K562 (cell line): Measurements from ENCODE around the gene MIX23. TPM values are rescaled to one million over a fixed set of nuclear protein-coding genes. Genes with fewer than 3 reads are reported as not detected.

ENCODE experiments used
- ATAC-seq: fragments of 200-7000 bp; cut with Tn5 transposase; 3 replicates; pipeline ENCODE4 v1.9.1; 2020; ENCODE audit warnings: moderate library complexity
- BruUV-seq: library from RNA; stranded (reverse); fragments of 400-500 nt; replicated peaks from 2 replicates; lab custom pipeline; 2021; lab: Mats Ljungman, UMichigan
- CTCF ChIA-PET: fragments of 300-600 bp; formaldehyde crosslinking; extraction: SDS; loops from one replicate; lab custom pipeline; 2021; ENCODE audit warnings: low intra/inter-chr PET ratio; lab: Yijun Ruan, JAX
- POLR2A ChIA-PET: fragments of 300-600, 350-650 bp; sonication (Branson Sonifier 250); formaldehyde crosslinking; extraction: SDS; loops from one replicate; lab custom pipeline; 2021; ENCODE audit warnings: antibody characterized with exemption, inconsistent platforms; lab: Yijun Ruan, JAX
- DNase-seq, 4 experiments: peaks; one replicate each; pipeline versions ENCODE4 v3.0.0 to v3.0.0-alpha.2; 2011 to 2018; ENCODE audit warnings: low spot score in 3 of 4, mixed read lengths in 3 of 4; ENCODE audit errors: extremely low read depth in 1 of 4
- FAIRE-seq: peaks from 2 replicates; lab custom pipeline; 2011; peaks lifted over from hg19 to GRCh38; lab: Jason Lieb, UNC
- H2AFZ ChIP-seq: 2 replicates; pipeline ENCODE4 v1.6.0; 2011; ENCODE audit warnings: low read depth, low read length, control low read depth, inconsistent platforms
- H3K27ac ChIP-seq: fragments of 200-600 bp; 3 replicates; pipeline ENCODE4 v1.8.0; 2011; ENCODE audit warnings: low read depth, mild to moderate bottlenecking, control low read depth, inconsistent platforms, low read length, moderate library complexity, mixed read lengths; ENCODE audit errors: extremely low read depth
- H3K27me3 ChIP-seq, 2 experiments: fragments of 300-600 bp in 1 of 2; 2 replicates in 1 of 2; 3 replicates in 1 of 2; pipeline versions ENCODE4 v1.6.0 to v1.8.0; 2011; ENCODE audit warnings: inconsistent platforms in 2 of 2, low read length in 2 of 2, mild to moderate bottlenecking in 1 of 2, mixed read lengths in 1 of 2, moderate library complexity in 1 of 2; ENCODE audit not compliant: control insufficient read depth in 2 of 2, insufficient read depth in 2 of 2
- H3K36me3 ChIP-seq: fragments of 300-600 bp; 3 replicates; pipeline ENCODE4 v1.8.0; 2011; ENCODE audit warnings: mild to moderate bottlenecking, low read length, inconsistent platforms; ENCODE audit not compliant: control insufficient read depth, insufficient read depth
- H3K4me1 ChIP-seq, 2 experiments: fragments of 200-600 bp in 1 of 2; replicated peaks in 1 of 2; 2 replicates in 1 of 2; 3 replicates in 1 of 2; pipeline versions ENCODE4 v1.5.1 to v1.8.0; 2011; ENCODE audit warnings: inconsistent platforms in 2 of 2, low read length in 2 of 2, mild to moderate bottlenecking in 1 of 2, mixed read lengths in 1 of 2, moderate library complexity in 1 of 2; ENCODE audit not compliant: control insufficient read depth in 2 of 2, insufficient read depth in 2 of 2
- H3K4me2 ChIP-seq: 2 replicates; pipeline ENCODE4 v1.6.1; 2011; ENCODE audit warnings: low read length, control low read depth, inconsistent platforms, mixed read lengths; ENCODE audit not compliant: insufficient read depth
- H3K4me3 ChIP-seq: fragments of 200-600 bp; sonication (generic), shearing (Covaris generic); 2 replicates; pipeline ENCODE4 v1.5.1; 2016; ENCODE audit warnings: control low read depth, inconsistent platforms
- H3K79me2 ChIP-seq: fragments of 200-600 bp; 3 replicates; pipeline ENCODE4 v1.8.0; 2011; ENCODE audit warnings: low read length, inconsistent platforms; ENCODE audit not compliant: control insufficient read depth, insufficient read depth
- H3K9ac ChIP-seq, 2 experiments: 2 replicates each; pipeline versions ENCODE4 v1.6.0 to v1.6.1; 2011; ENCODE audit warnings: low read depth in 2 of 2, low read length in 2 of 2, control low read depth in 1 of 2, inconsistent platforms in 1 of 2, mild to moderate bottlenecking in 1 of 2, mixed read lengths in 1 of 2; ENCODE audit not compliant: insufficient read depth in 1 of 2
- H3K9me1 ChIP-seq: one replicate; pipeline ENCODE4 v1.6.0; 2011; ENCODE audit warnings: inconsistent platforms, mild to moderate bottlenecking, low read length, moderate library complexity; ENCODE audit not compliant: control insufficient read depth, insufficient read depth
- H3K9me3 ChIP-seq: replicated peaks from 2 replicates; pipeline ENCODE4 v1.5.1; 2011; ENCODE audit warnings: low read depth, low read length, inconsistent platforms; ENCODE audit not compliant: control insufficient read depth, insufficient read depth
- H4K20me1 ChIP-seq: replicated peaks from 2 replicates; pipeline ENCODE4 v1.6.1; 2011; ENCODE audit warnings: low read length, inconsistent platforms, mixed read lengths; ENCODE audit not compliant: control insufficient read depth, insufficient read depth
- C11orf30 ChIP-seq: fragments of 450-650 bp; IDR thresholded peaks from 2 replicates; pipeline ENCODE4 v1.6.1; 2016; ENCODE audit warnings: low read depth, mild to moderate bottlenecking
- CAMTA2 ChIP-seq: fragments of 250-450 bp; sonication (Bioruptor Pico); conservative IDR thresholded peaks from 2 replicates; pipeline ENCODE4 v1.5.1; 2022
- DPF2 ChIP-seq: fragments of 450-650 bp; IDR thresholded peaks from 2 replicates; pipeline ENCODE4 v1.6.1; 2016
- FOXM1 ChIP-seq, 2 experiments: fragments of 450-650 bp in 1 of 2; sonication (generic) in 1 of 2; formaldehyde crosslinking in 1 of 2; IDR thresholded peaks; 2 replicates each; pipeline versions ENCODE4 v1.6.1 to v1.9.0; 2017 to 2022; ENCODE audit warnings: low read depth in 2 of 2, mild to moderate bottlenecking in 2 of 2, missing genetic modification reagents in 1 of 2, moderate library complexity in 1 of 2
- GTF2F1 ChIP-seq: IDR thresholded peaks from 2 replicates; pipeline ENCODE4 v1.6.1; 2011; ENCODE audit warnings: low read depth, low read length, improper control_type of control experiment
- HMBOX1 ChIP-seq: sonication (generic); IDR thresholded peaks from 2 replicates; pipeline ENCODE4 v1.6.1; 2016
- HNRNPLL ChIP-seq: fragments of 200-400 bp; formaldehyde crosslinking; IDR thresholded peaks from 2 replicates; pipeline ENCODE4 v1.6.1; 2017; ENCODE audit warnings: low read length, low read depth, mild to moderate bottlenecking; ENCODE audit not compliant: poor library complexity, severe bottlenecking
- MCM2 ChIP-seq: fragments of 450-650 bp; IDR thresholded peaks from 2 replicates; pipeline ENCODE4 v1.6.1; 2017; ENCODE audit warnings: low read depth, mild to moderate bottlenecking
- NFIC ChIP-seq: fragments of 450-650 bp; IDR thresholded peaks from 2 replicates; pipeline ENCODE4 v1.6.1; 2017; ENCODE audit warnings: mild to moderate bottlenecking, inconsistent platforms
- ZBTB43 ChIP-seq: sonication (generic); formaldehyde crosslinking; IDR thresholded peaks from 2 replicates; pipeline ENCODE4 v1.8.0; 2023; ENCODE audit warnings: mild to moderate bottlenecking, missing genetic modification reagents
- ZNF124 ChIP-seq: sonication (generic); formaldehyde crosslinking; IDR thresholded peaks from 2 replicates; pipeline ENCODE4 v1.8.1; 2022; ENCODE audit warnings: missing genetic modification reagents
- ZNF197 ChIP-seq: fragments of 200-800 bp; sonication (Bioruptor generic); IDR thresholded peaks from 2 replicates; pipeline ENCODE4 v1.6.1; 2016; ENCODE audit warnings: low read depth, missing genetic modification characterization, missing compliant biosample characterization
- ZNF347 ChIP-seq: fragments of 450-650 bp; formaldehyde crosslinking; IDR thresholded peaks from 2 replicates; pipeline ENCODE4 v1.4.0; 2020; ENCODE audit warnings: low read depth, mild to moderate bottlenecking, moderate library complexity
- ZNF696 ChIP-seq: fragments of 250-450 bp; sonication (Bioruptor Pico); conservative IDR thresholded peaks from 2 replicates; pipeline ENCODE4 v1.4.0; 2020; ENCODE audit warnings: mild to moderate bottlenecking, moderate library complexity
- WGBS: fragments of 100-300 bp; shearing (Covaris generic); methylation state at CpG from one replicate; pipeline ENCODE4 v1.1.6; 2016; ENCODE audit warnings: low coverage, mixed read lengths; ENCODE audit not compliant: insufficient coverage; ENCODE audit errors: missing lambda C conversion rate; 5-methylcytosine and 5-hydroxymethylcytosine counted together
- in situ Hi-C: fragments of 300-500 bp; cut with MboI; formaldehyde crosslinking; loops from 4 replicates; pipeline ENCODE4 v1.15.0; 2018; ENCODE audit warnings: inconsistent platforms, mixed read lengths
- intact Hi-C: fragments of 100-400 bp; cut with micrococcal nuclease; formaldehyde crosslinking; loops from 2 replicates; pipeline ENCODE4 v1.14.2; 2022
- polyA plus RNA-seq, 8 experiments: library from polyadenylated mRNA; depleted of rRNA in 4 of 8; stranded (reverse) in 5 of 8; unstranded in 3 of 8; fragments of >200 nt; fragmentation: Nextera tagmentation in 2 of 8; fragmentation: Illumina TruSeq in 1 of 8; extraction: Ambion mirVana in 2 of 8; extraction: Trizol in 1 of 8; gene quantifications; 2 replicates each; pipeline versions ENCODE4 v1.2.1 to v1.2.3, GENCODE V29; 2011 to 2014; ENCODE audit warnings: inconsistent platforms in 1 of 8, missing spikeins in 1 of 8
- total RNA-seq, 7 experiments: library from RNA; depleted of rRNA in 6 of 7; stranded (reverse); fragments of >200 nt in 6 of 7; fragmentation: Illumina TruSeq in 2 of 7; extraction: Trizol in 2 of 7; gene quantifications; 2 replicates each; pipeline versions ENCODE4 v1.2.1 to v1.2.3, GENCODE V29; 2011 to 2021; ENCODE audit warnings: low replicate concordance in 1 of 7

The MIX23 gene
- total and polyA plus RNA-seq, 9 of the 15 experiments (the other 6 are each of a cell fraction or from before 2014, with no cell fraction given), result 45.5 to 185 (median 106) TPM

- H3K4me2 ChIP-seq, result no peak overlapping the region
Measured at GRCh38 chr3:122398920-122399319, 15.9 kb upstream of the MIX23 start.

GRCh38 chr3:122397201-122397600 lies 14.2 kb upstream of the MIX23 start:
- ATAC-seq (no peak), DNase-seq (no peak), FAIRE-seq (no peak)
- Histone ChIP-seq H3K9me3 (no peaks in the 10 kb centered on the region), H3K27ac (no peak overlapping the region), H3K4me3 (no peak overlapping the region), H3K4me2 (no peak overlapping the region), H4K20me1 (no peaks in the 10 kb centered on the region), H3K9ac (no peak overlapping the region), H3K79me2 (peaks cover 21% of the 10 kb centered on the region), H3K9me1 (no peaks in the 10 kb centered on the region), H2AFZ (no peak overlapping the region), H3K36me3 (peaks cover 14% of the 10 kb centered on the region; the same call in 2 of the 3 replicates), H3K27me3 (no peaks in the 10 kb centered on the region), H3K4me1 (no peaks in the 10 kb centered on the region; a peak in 1 of 5 replicates)
- BruUV-seq, result no TSS peak
- intact Hi-C loops (no loop called here), in situ Hi-C loops (loop anchor here (10.0 kb wide), 1 partner anchor 288 kb away; the partner anchor contains the start of gene PARP14)
- ChIA-PET CTCF (no interaction called here), POLR2A (no interaction called here)
- WGBS, result 100% methylated on average over 1 of the region's 1 CpG
- no peak for TF ChIP-seq ZNF696 (CRISPR knock-in tag)
- TF ChIP-seq ZNF197 (CRISPR knock-in tag), result no peak
- TF ChIP-seq ZNF124 (CRISPR knock-in tag), result no peak
- no peak for TF ChIP-seq DPF2
- no peak for TF ChIP-seq GTF2F1
- TF ChIP-seq CAMTA2 (CRISPR knock-in tag), result no peak
- no peak for TF ChIP-seq HNRNPLL
- TF ChIP-seq MCM2, result no peak
- no peak for TF ChIP-seq NFIC
- TF ChIP-seq ZBTB43 (CRISPR knock-in tag), result no peak
- no peak for TF ChIP-seq FOXM1 (IDR thresholded peaks at IDR 0.05; ENCODE audit: low read depth)
- no peak for TF ChIP-seq FOXM1 (CRISPR knock-in tag; IDR thresholded peaks at IDR 0.05; ENCODE audit: low read depth)
- no peak for TF ChIP-seq ZNF347
- TF ChIP-seq C11orf30, result no peak

More at GRCh38 chr3:122398920-122399319, 15.9 kb upstream of the MIX23 start:
- ATAC-seq (no peak), DNase-seq (no peak), FAIRE-seq (no peak)
- CTCF ChIA-PET, result no interaction called here
- no peak overlapping the region for H2AFZ ChIP-seq
- in situ Hi-C loops (loop anchor here (10.0 kb wide), 1 partner anchor 286 kb away; the partner anchor contains the start of gene PARP14), intact Hi-C loops (no loop called here)
- H3K9ac ChIP-seq, result no peak overlapping the region
- H3K27ac ChIP-seq, result no peak overlapping the region
- H3K27me3 ChIP-seq, result no peaks in the 10 kb centered on the region
- no peaks in the 10 kb centered on the region for H3K9me1 ChIP-seq
- BruUV-seq, result no TSS peak
- no peak overlapping the region for H3K4me3 ChIP-seq
- no peak for TF ChIP-seq HMBOX1
- peaks cover 8% of the 10 kb centered on the region for H3K79me2 ChIP-seq
- H3K9me3 ChIP-seq, result no peaks in the 10 kb centered on the region
- no peaks in the 10 kb centered on the region; a peak in 1 of 5 replicates for H3K4me1 ChIP-seq
- POLR2A ChIA-PET, result no interaction called here
- no peaks in the 10 kb centered on the region for H4K20me1 ChIP-seq
- 94% methylated on average over 2 of the region's 2 CpGs for WGBS
- peaks cover 17% of the 10 kb centered on the region for H3K36me3 ChIP-seq
